ENCODE results near the gene SDK1.

Gene SDK1, protein sequence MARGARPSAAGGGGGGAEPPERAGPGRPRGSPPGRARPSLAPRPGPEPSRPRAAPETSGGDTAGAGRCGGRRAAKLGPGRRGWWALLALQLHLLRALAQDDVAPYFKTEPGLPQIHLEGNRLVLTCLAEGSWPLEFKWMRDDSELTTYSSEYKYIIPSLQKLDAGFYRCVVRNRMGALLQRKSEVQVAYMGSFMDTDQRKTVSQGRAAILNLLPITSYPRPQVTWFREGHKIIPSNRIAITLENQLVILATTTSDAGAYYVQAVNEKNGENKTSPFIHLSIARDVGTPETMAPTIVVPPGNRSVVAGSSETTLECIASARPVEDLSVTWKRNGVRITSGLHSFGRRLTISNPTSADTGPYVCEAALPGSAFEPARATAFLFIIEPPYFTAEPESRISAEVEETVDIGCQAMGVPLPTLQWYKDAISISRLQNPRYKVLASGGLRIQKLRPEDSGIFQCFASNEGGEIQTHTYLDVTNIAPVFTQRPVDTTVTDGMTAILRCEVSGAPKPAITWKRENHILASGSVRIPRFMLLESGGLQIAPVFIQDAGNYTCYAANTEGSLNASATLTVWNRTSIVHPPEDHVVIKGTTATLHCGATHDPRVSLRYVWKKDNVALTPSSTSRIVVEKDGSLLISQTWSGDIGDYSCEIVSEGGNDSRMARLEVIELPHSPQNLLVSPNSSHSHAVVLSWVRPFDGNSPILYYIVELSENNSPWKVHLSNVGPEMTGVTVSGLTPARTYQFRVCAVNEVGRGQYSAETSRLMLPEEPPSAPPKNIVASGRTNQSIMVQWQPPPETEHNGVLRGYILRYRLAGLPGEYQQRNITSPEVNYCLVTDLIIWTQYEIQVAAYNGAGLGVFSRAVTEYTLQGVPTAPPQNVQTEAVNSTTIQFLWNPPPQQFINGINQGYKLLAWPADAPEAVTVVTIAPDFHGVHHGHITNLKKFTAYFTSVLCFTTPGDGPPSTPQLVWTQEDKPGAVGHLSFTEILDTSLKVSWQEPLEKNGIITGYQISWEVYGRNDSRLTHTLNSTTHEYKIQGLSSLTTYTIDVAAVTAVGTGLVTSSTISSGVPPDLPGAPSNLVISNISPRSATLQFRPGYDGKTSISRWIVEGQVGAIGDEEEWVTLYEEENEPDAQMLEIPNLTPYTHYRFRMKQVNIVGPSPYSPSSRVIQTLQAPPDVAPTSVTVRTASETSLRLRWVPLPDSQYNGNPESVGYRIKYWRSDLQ (N-terminal part only)

DNA sequence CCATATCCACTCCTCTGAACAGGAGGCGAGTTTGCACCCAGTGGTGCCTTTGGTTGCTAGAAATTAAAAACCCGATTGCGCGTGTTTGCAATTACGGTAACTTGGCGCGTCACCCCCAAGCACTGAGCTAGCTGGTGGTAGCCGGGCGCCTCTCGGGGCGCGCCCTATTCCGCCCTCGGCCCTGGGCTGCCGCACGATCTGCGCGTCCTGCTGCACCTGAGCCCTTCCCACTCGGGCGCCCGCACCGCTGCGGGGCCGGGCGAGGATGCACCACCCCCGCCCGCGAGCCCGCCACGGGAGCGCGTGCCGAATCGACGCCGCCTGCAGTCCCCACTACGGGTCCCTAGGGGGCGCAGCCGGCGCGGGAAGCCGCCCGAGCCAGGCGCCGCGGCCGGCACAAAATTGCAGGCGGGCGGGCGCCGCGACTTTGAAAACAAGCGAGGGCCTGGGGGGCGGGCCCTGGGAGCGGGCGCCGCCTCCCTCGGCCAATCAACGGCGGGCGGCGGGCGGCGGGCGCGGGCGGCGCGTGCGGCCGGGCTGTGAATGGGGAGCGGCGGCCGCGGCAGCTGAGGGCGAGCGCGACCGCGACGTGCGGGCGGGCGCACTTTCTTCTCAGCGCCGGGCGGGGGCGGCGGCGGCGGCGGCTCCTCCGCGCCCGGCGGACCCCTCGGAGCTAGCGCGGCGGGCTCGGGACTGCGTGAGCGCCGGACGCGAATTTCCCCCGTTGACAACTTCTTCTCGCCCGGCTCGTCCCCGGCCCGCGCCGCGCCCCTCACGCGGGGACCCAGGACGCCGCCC lies at the start of gene SDK1:
SDK1 (plus strand) TSS at position 602 of the 798 bp plus-strand sequence. CDS start 335 bp downstream, outside the sequence.
- ATAC-seq: peak; percentile 82
- Mint-ChIP-seq H3K27ac (no peak within 1 kb of the TSS), H3K27me3 (peaks cover 51% of the 10 kb centered on the region)

GRCh38 chr7:3254718-3255117 lies 46.3 kb upstream of the SDK1 start:
- no peak overlapping the region for H3K27ac Mint-ChIP-seq
- peaks cover 9% of the 10 kb centered on the region for H3K27me3 Mint-ChIP-seq
- ATAC-seq (no peak), DNase-seq (no peak)
- no peaks in the 10 kb centered on the region for H3K4me1 Mint-ChIP-seq
- H3K9me3 Mint-ChIP-seq: no peaks in the 10 kb centered on the region
- H3K36me3 Mint-ChIP-seq (ENCODE audit: low read depth): no peaks in the 10 kb centered on the region
- no peak overlapping the region for H3K4me3 Mint-ChIP-seq

More for the DNA sequence above, at the start of gene SDK1:
- DNase-seq: peak; percentile 93
- Mint-ChIP-seq H3K4me3 (peak within 1 kb of the TSS; percentile 71), H3K36me3 (ENCODE audit: low read depth) (no peaks in the 10 kb centered on the region), H3K4me1 (peaks cover 11% of the 10 kb centered on the region), H3K9me3 (no peaks in the 10 kb centered on the region)

GRCh38 chr7:3259711-3260400 lies 41.2 kb upstream of the SDK1 start:
- H3K36me3 Mint-ChIP-seq (ENCODE audit: low read depth): no peaks in the 10 kb centered on the region
- ATAC-seq (no peak), DNase-seq (no peak)
- H3K27ac Mint-ChIP-seq: no peak overlapping the region
- peaks cover 27% of the 10 kb centered on the region for H3K27me3 Mint-ChIP-seq
- no peaks in the 10 kb centered on the region for H3K9me3 Mint-ChIP-seq
- H3K4me1 Mint-ChIP-seq: no peaks in the 10 kb centered on the region
- peak overlapping the region; percentile 40 for H3K4me3 Mint-ChIP-seq

GRCh38 chr7:3260401-3260715 lies 40.7 kb upstream of the SDK1 start:
- Mint-ChIP-seq H3K4me1 (no peaks in the 10 kb centered on the region), H3K27ac (no peak overlapping the region), H3K36me3 (ENCODE audit: low read depth) (no peaks in the 10 kb centered on the region), H3K27me3 (peaks cover 27% of the 10 kb centered on the region), H3K9me3 (no peaks in the 10 kb centered on the region), H3K4me3 (peak overlapping the region; percentile 40)
- DNase-seq: no peak
- no peak for ATAC-seq

DNA sequence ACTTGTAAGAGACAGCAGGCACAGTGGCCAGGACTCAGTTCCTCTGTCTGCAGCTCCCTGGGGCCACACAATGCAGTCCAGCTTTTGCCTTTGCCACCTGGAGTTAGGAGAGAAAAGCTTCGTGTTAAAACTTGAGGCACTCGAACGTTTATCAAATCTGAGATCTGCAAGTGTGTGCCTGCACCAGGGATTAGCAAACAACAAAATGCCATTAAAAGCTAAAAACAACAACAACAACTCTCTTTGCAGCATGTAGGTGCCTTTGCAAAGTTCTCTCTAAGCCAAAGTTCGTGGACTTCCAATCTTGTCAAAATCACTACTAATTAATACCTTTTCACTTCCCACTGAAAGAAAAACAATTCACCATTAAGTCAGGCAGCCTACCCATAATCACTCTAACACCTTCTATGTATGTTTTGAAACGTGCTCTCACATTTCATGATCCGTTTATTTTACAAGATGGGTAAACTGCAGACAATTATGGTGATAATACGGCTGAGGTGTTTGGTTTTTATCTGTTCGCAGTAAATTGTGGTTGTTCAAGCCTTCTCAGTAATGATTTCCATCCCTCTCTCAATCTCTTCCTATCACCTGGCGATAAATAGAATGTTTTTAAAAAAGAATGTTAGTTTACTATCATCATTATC lies 36.2 kb upstream of the SDK1 start:
- Mint-ChIP-seq H3K27me3 (peaks cover 28% of the 10 kb centered on the region), H3K9me3 (no peaks in the 10 kb centered on the region), H3K4me3 (no peak overlapping the region), H3K27ac (no peak overlapping the region), H3K36me3 (ENCODE audit: low read depth) (no peaks in the 10 kb centered on the region), H3K4me1 (no peaks in the 10 kb centered on the region)
- ATAC-seq (no peak), DNase-seq (no peak)

GRCh38 chr7:3265388-3265787 lies 35.7 kb upstream of the SDK1 start:
- Mint-ChIP-seq H3K4me1 (no peaks in the 10 kb centered on the region), H3K4me3 (no peak overlapping the region), H3K9me3 (no peaks in the 10 kb centered on the region), H3K27me3 (peaks cover 28% of the 10 kb centered on the region), H3K36me3 (ENCODE audit: low read depth) (no peaks in the 10 kb centered on the region), H3K27ac (no peak overlapping the region)
- DNase-seq: no peak
- ATAC-seq: no peak

DNA sequence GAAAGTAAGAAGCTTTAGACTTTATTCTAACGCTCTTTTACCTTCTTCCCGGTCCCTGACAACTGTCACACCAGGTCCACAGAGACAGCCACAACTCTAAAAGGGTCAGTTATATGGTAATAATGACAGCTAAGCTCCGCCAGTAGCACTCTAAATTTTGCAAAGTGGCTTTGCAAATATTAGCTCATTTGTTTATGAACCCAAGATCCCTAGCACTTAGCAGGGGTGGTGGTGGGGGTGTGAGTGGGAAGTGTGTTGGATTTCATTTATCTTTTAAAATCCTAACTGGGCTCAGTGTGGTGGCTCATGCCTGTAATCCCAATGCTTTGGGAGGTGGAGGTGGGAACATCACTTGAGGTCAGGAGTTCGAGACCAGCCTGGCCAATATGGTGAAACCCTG lies 34.8 kb upstream of the SDK1 start:
- Mint-ChIP-seq H3K4me1 (no peaks in the 10 kb centered on the region), H3K4me3 (no peak overlapping the region), H3K36me3 (ENCODE audit: low read depth) (no peaks in the 10 kb centered on the region), H3K9me3 (no peaks in the 10 kb centered on the region), H3K27me3 (peaks cover 26% of the 10 kb centered on the region), H3K27ac (no peak overlapping the region)
- DNase-seq: no peak
- no peak for ATAC-seq

- ATAC-seq: no peak
- no peaks in the 10 kb centered on the region for H3K9me3 Mint-ChIP-seq
- no peaks in the 10 kb centered on the region for H3K4me1 Mint-ChIP-seq
- peaks cover 17% of the 10 kb centered on the region for H3K27me3 Mint-ChIP-seq
- H3K27ac Mint-ChIP-seq: no peak overlapping the region
- no peak for DNase-seq
- no peaks in the 10 kb centered on the region for H3K36me3 Mint-ChIP-seq (ENCODE audit: low read depth)
- H3K4me3 Mint-ChIP-seq: no peak overlapping the region
Observed at GRCh38 chr7:3267966-3268690, 32.9 kb upstream of the SDK1 start.

GRCh38 chr7:3270362-3270761 lies 30.7 kb upstream of the SDK1 start:
- H3K4me3 Mint-ChIP-seq: no peak overlapping the region
- H3K4me1 Mint-ChIP-seq: no peaks in the 10 kb centered on the region
- DNase-seq (no peak), ATAC-seq (no peak)
- H3K9me3 Mint-ChIP-seq: no peaks in the 10 kb centered on the region
- H3K27me3 Mint-ChIP-seq: peaks cover 5% of the 10 kb centered on the region
- H3K36me3 Mint-ChIP-seq (ENCODE audit: low read depth): no peaks in the 10 kb centered on the region
- H3K27ac Mint-ChIP-seq: no peak overlapping the region

GRCh38 chr7:3271298-3271697 lies 29.8 kb upstream of the SDK1 start:
- H3K36me3 Mint-ChIP-seq (ENCODE audit: low read depth): no peaks in the 10 kb centered on the region
- no peak overlapping the region for H3K4me3 Mint-ChIP-seq
- no peak overlapping the region for H3K27ac Mint-ChIP-seq
- no peak for ATAC-seq
- no peaks in the 10 kb centered on the region for H3K9me3 Mint-ChIP-seq
- no peaks in the 10 kb centered on the region for H3K4me1 Mint-ChIP-seq
- H3K27me3 Mint-ChIP-seq: peaks cover 5% of the 10 kb centered on the region
- DNase-seq: no peak

- no peak for DNase-seq
- no peak overlapping the region for H3K4me3 Mint-ChIP-seq
- peaks cover 3% of the 10 kb centered on the region for H3K27me3 Mint-ChIP-seq
- no peaks in the 10 kb centered on the region for H3K36me3 Mint-ChIP-seq (ENCODE audit: low read depth)
- H3K9me3 Mint-ChIP-seq: no peaks in the 10 kb centered on the region
- no peak overlapping the region for H3K27ac Mint-ChIP-seq
- ATAC-seq: no peak
- no peaks in the 10 kb centered on the region for H3K4me1 Mint-ChIP-seq
Observed at GRCh38 chr7:3272691-3273141, 28.3 kb upstream of the SDK1 start.

DNA sequence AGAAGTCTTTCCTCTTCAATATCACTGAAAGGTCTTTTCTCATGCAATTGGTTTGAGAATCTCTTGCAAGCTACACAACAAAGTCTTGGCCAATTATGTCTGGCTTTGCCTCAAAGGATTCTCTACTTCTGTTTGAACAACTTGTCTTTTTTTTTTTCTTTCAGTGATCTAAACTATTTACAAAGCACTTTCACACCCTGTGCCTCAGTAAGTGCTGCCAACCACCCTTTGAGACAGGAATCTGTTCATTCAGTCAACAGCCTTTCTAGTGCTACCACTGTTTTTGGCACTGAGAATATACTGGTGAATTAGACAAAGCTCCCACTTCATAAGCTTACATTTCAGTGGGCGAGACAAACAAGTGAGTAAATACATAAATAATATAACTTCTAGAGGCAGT lies 26.9 kb upstream of the SDK1 start:
- Mint-ChIP-seq H3K27ac (no peak overlapping the region), H3K27me3 (peaks cover 2% of the 10 kb centered on the region), H3K9me3 (no peaks in the 10 kb centered on the region), H3K36me3 (ENCODE audit: low read depth) (no peaks in the 10 kb centered on the region), H3K4me1 (no peaks in the 10 kb centered on the region), H3K4me3 (no peak overlapping the region)
- ATAC-seq (no peak), DNase-seq (no peak)
